ENCODE results near the gene NATD1.
"Not testable (repeated sequence)": the region's sequence is repeated elsewhere in the genome, so short reads cannot be mapped to it uniquely, and the experiment has no call there.

The NATD1 gene

GRCh38 chr17:21243516-21244303, 9.5 kb downstream of the NATD1 start:
- DNase-seq: no peak

GRCh38 chr17:21242780-21243515, 10.3 kb downstream of the NATD1 start:
- DNase-seq: no peak

GRCh38 chr17:21242026-21242697, 11.0 kb downstream of the NATD1 start:
- DNase-seq: no peak

- no peak for DNase-seq
Observed at GRCh38 chr17:21241564-21241963, 11.6 kb downstream of the NATD1 start.

- DNase-seq: no peak
Observed at GRCh38 chr17:21240369-21241055, 12.7 kb downstream of the NATD1 start.

GRCh38 chr17:21239680-21240368, 13.4 kb downstream of the NATD1 start:
- DNase-seq: no peak

GRCh38 chr17:21235921-21236320, 17.3 kb downstream of the NATD1 start:
- no peak for DNase-seq

- DNase-seq: no peak
Observed at GRCh38 chr17:21233581-21234347, 19.4 kb downstream of the NATD1 start.

GRCh38 chr17:21232033-21232749, 21.0 kb downstream of the NATD1 start:
- DNase-seq: no peak

- DNase-seq: no peak
Observed at GRCh38 chr17:21231533-21231932, 21.7 kb downstream of the NATD1 start.

GRCh38 chr17:21228845-21229244, 24.4 kb downstream of the NATD1 start:
- no peak for DNase-seq

- DNase-seq: no peak
Observed at GRCh38 chr17:21228111-21228510, 25.1 kb downstream of the NATD1 start.

GRCh38 chr17:21227277-21227676, 25.9 kb downstream of the NATD1 start:
- not testable (repeated sequence) for DNase-seq

- DNase-seq: no peak
Observed at GRCh38 chr17:21223086-21223485, 30.1 kb downstream of the NATD1 start.

GRCh38 chr17:21218831-21219380, 34.3 kb downstream of the NATD1 start:
- DNase-seq: no peak

- no peak for DNase-seq
Observed at GRCh38 chr17:21218101-21218500, 35.1 kb downstream of the NATD1 start.

GRCh38 chr17:21217346-21217745, 35.9 kb downstream of the NATD1 start:
- no peak for DNase-seq

GRCh38 chr17:21215935-21216334, 37.3 kb downstream of the NATD1 start:
- DNase-seq: no peak

- DNase-seq: no peak
Observed at GRCh38 chr17:21214777-21215541, 38.3 kb downstream of the NATD1 start.

Data from DMS 273 treated with DMSO at 0.1 percent for 48 hours (cell line).